ENCODE results near the gene LRP4.

LRP4 gene

GRCh38 chr11:46890665-46891064, 27.7 kb downstream of the LRP4 start:
- FAIRE-seq = no peak

GRCh38 chr11:46889689-46890475, 28.5 kb downstream of the LRP4 start:
- no peak for FAIRE-seq

DNA sequence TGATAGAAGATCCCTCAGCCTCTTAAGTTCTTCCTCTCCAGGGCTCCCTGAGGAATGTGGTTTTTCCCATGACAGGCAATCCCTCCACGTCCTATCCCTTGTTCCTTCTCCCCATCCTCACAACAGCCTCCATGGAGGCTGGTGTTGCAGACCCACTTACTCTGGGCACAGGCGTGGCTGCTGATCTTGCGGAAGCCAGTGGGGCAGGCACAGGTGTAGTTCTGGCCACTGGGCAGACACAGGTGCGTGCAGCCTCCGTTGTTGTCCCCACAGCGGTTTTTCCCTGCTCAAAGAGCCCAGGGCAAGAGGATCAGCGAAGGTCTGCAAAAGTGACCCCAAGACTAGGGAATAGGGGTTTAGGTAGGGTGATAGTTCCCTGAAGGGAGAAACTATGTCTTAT, 29.1 kb downstream of the LRP4 start:
- FAIRE-seq = no peak

DNA sequence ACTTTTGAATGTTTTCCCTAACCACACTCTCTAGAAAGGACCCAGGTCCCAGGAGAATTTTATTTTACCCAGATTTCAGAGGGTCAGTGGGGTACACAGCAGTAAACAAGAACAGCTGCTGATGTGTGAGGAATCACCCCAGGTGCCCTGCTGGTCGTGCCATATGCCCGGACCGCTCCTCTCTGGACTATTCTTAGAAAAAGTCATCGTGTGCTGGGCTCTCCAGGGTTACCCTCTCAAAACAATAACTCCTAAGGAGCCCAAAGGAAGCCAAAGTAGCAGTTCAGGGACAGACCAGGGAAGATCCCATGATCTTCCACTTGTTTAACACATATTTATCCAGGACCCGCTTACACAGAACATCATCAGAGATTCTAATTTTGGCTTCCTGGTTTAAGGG, 29.7 kb downstream of the LRP4 start:
- no peak for FAIRE-seq

DNA sequence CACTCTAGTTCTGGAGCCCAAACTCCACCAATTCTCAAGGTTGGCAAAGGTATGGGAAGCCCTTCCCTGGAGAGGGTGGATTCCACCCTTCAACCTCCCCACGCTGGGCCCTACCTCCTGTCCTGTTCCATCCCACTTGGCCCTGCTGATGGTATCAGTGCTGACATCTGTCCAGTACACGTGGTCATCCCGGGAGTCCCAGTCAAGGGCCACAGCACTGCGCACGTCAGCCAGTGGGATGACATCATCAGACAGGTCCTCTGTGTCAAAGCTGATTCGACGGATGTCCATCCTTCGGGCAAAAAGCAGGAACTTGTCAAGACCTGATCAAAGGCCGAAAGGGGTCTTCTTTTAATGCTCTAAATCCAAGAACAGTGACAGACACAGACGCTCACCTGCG, 32.1 kb downstream of the LRP4 start:
- FAIRE-seq = no peak

DNA sequence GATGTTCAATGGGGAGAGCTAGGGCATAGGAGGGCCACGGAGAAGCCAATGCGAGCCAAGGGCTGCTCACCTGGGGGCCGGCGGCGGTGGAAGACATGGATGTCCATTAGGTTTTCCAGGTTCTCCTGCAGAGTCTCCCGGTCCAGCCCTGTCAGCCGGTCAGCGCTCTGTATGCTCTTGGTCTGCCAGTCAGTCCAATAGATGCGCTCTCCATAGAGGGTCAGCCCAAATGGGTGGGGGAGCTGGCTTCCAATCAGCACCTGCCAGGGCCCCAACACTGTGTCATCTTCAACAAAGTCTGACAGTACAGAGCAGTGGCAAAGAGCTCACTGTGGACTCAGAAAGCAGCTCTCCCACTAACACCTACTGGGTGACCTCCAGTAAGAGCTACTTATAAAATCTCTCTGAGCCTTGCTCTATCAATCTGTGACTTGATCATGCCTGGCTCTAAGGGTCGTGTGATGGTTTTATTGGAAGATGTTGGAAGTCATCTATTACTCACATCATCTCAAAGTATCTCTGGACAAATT, 39.2 kb downstream of the LRP4 start:
- no peak for FAIRE-seq

DNA sequence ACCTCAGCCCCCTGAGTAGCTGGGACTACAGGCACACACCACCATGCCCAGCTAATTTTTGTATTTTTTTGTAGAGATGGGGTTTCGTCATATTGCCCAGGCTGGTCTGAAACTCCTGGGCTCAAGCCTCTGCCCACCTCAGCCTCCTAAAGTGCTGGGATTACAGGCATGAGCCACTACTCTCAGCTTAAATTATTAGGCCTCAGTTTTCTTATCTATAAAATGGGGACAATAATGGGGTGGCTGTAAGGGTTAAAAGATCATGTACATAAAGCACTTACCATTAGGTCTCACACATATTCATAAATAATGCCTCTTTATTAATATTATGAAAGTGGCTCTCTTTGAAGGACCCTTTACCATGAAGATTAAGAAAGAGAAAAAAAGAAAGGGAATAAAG, 40.8 kb downstream of the LRP4 start:
- FAIRE-seq = no peak

DNA sequence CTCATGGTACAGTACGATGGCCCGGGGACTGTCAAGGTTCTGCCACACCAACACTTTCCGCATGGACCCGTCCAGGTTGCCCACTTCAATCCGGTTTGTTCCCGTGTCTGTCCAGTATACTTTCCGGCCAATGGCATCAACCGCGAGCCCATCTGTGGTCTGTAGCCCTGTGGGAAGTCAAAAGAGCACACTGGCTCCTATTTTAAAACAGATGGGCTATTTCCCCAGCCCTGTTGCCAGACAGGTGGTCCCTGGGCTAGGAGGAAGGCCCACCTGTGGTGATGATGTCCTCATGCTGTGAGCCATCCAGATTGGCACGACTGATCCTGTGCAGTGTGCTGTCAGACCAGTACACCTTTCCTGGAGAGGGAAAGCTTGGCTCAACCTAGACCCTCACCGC, 41.9 kb downstream of the LRP4 start:
- FAIRE-seq = no peak

- no peak for FAIRE-seq
Measured at GRCh38 chr11:46874586-46874985, 43.8 kb downstream of the LRP4 start.

- no peak for FAIRE-seq
Measured at GRCh38 chr11:46868912-46869311, 49.4 kb downstream of the LRP4 start.

DNA sequence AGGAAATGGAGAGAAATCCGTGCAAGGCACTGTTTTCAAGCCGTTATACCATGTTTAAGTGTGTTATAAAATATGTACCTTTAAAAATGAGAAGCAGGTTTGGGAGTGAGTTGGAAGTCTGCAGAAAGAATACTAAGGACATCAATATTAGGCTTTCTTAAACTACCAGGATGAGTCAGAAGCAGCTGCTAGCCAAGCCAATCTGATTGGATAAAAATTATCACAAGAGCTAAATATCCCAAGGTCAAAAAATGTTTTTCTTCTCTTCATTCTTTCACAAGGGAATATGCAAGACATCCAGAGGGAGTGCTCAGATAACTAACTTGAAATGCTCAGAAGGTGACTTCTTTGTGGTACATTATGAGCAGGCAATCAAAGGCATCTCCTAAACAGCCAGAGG, 53.0 kb downstream of the LRP4 start:
- no peak for FAIRE-seq

DNA sequence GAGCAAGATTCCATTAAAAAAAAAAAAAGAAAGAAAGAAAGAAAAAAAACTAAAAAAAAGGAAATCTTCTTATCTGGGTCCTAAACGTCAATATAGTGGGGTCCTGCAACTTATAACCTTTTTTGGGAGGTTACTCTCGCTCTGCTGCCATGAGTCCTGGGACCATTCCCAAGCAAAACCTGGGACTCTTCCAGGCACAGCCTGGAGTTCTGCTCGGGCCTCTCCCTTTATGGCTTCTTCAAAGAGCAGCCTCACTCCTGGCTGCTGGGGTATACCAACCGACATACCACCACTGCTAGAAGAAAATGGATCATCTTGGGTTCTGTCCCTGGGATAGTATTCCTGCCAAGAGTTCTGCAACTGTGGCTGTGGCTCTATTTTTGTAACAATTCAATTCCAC, 58.1 kb downstream of the LRP4 start:
- FAIRE-seq = no peak

- no peak for FAIRE-seq
Measured at GRCh38 chr11:46858920-46859546, 59.3 kb downstream of the LRP4 start.

GRCh38 chr11:46857666-46858065, 60.7 kb downstream of the LRP4 start:
- FAIRE-seq = no peak

GRCh38 chr11:46856605-46857343, 61.6 kb downstream of the LRP4 start:
- FAIRE-seq = no peak

GRCh38 chr11:46855863-46856262, 62.5 kb downstream of the LRP4 start:
- FAIRE-seq = no peak

- no peak for FAIRE-seq
Measured at GRCh38 chr11:46855167-46855566, 63.2 kb downstream of the LRP4 start.

DNA sequence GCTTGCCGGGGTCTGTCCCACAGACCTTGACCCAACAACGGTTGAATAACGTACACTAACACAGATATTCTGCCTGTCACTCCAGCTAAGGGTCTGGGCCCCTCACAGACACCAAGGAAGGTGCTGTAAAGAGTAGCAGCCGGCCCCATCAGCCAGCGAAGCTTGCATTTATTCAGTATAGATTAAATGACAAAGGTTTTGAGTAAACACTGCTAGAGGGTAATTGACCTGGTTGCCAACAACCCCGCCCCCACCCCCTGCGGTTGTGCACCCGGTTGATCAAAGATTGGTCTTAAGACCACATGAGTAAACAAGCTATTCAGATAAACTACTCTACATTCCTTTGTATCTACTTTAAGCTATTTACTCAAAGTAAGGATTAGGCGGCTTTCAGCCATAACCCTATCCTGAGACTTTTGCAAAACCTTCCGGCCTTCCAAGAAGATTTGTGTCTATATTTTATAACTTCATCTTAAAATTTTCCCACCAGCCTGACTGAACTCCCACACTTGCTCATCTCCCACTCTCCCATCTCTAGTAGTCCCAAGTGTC, 67.4 kb downstream of the LRP4 start:
- no peak for FAIRE-seq

- no peak for FAIRE-seq
Measured at GRCh38 chr11:46849631-46850030, 68.7 kb downstream of the LRP4 start.

DNA sequence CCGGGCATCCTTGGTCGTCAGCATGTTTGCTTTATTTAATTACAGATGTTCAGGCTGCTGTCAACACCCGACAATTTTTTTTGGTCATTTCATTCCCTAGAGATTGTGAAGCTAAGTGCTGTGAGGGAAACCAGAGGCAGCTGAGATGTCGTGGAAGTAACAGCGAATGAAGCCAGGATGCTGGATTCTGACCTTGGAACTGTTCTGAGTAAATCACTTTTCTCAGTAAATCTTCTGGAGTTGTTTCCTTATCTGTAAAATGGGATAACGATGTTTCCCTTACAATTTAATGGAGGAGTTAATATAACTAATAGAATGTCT, 71.9 kb downstream of the LRP4 start:
- FAIRE-seq = no peak

- no peak for FAIRE-seq
Measured at GRCh38 chr11:46845740-46846509, 72.4 kb downstream of the LRP4 start, which contains the start of gene CKAP5. Gene CKAP5, minus strand, starts transcription at chr11:46846280. Its CDS starts 25,049 bp downstream, at chr11:46821231.

GRCh38 chr11:46845440-46845739, 73.0 kb downstream of the LRP4 start:
- no peak for FAIRE-seq

DNA sequence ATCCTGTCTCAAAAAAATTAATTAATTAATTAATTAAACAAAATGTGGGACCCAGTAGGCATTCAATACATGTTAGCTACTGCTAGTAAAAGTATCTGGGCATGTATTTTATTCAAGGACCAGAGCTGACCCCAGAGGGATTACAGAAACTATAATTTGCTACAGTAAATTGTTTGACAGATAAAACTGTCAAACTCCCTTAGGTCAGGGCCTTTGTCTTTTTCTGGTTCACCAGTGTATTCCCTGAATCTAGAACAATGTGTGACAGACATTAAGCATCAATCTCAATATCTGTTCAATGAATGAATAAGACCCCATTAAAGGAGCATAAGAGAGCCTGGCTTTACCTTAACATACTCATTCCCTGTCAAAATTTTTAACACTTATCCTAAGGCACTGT, 78.2 kb downstream of the LRP4 start:
- FAIRE-seq = no peak

Data from TTC549 (cell line).